PC-9 (cell line): ENCODE results near the gene THBS1. TPM values are rescaled to one million over a fixed set of nuclear protein-coding genes. Genes with fewer than 3 reads are reported as not detected.

Experiments
- BruUV-seq: library from RNA; stranded (reverse); fragments of 400-500 nt; replicated peaks from 2 replicates; lab custom pipeline; 2021; lab: Mats Ljungman, UMichigan
- CTCF ChIA-PET: fragments of 300-600 bp; sonication (Branson Sonifier 250); formaldehyde crosslinking; loops from one replicate; lab custom pipeline; 2022; ENCODE audit warnings: antibody characterized with exemption; lab: Charles Lee
- POLR2A ChIA-PET: fragments of 300-600 bp; sonication (Branson Sonifier 250); formaldehyde crosslinking; loops from one replicate; lab custom pipeline; 2022; ENCODE audit warnings: antibody characterized with exemption; ENCODE audit not compliant: unreplicated experiment; lab: Charles Lee
- DNase-seq, 2 experiments: peaks; one replicate each; pipeline versions ENCODE4 v3.0.0 to v3.0.0-alpha.2; 2015 to 2022; ENCODE audit warnings: mixed read lengths in 1 of 2
- H2AFZ ChIP-seq: fragments of 200-600 bp; sonication (generic); 2 replicates; pipeline ENCODE4 v1.8.1; 2017; ENCODE audit warnings: antibody characterized with exemption
- H3F3A ChIP-seq: fragments of 200-600 bp; sonication (generic); 2 replicates; pipeline ENCODE4 v1.8.1; 2017; ENCODE audit warnings: antibody characterized with exemption, mild to moderate bottlenecking, low read depth; ENCODE audit not compliant: insufficient read depth
- H3K27ac ChIP-seq: fragments of 200-600 bp; sonication (generic); 2 replicates; pipeline ENCODE4 v1.6.1; 2016; ENCODE audit warnings: mixed run types
- H3K27me3 ChIP-seq: fragments of 200-600 bp; sonication (generic); 2 replicates; pipeline ENCODE4 v1.6.1; 2016; ENCODE audit warnings: low read depth, mixed run types; ENCODE audit not compliant: insufficient read depth
- H3K36me3 ChIP-seq: fragments of 200-600 bp; sonication (generic); 2 replicates; pipeline ENCODE4 v1.6.1; 2016; ENCODE audit warnings: low read depth, mixed run types
- H3K4me1 ChIP-seq: fragments of 200-600 bp; sonication (generic); replicated peaks from 2 replicates; pipeline ENCODE4 v1.6.1; 2016; ENCODE audit warnings: mixed run types; ENCODE audit not compliant: insufficient read depth
- H3K4me2 ChIP-seq: fragments of 200-600 bp; sonication (generic); 2 replicates; pipeline ENCODE4 v1.6.1; 2017; ENCODE audit warnings: mixed run types
- H3K4me3 ChIP-seq: fragments of 200-600 bp; sonication (generic); 2 replicates; pipeline ENCODE4 v1.6.1; 2016; ENCODE audit warnings: mixed run types
- H3K79me2 ChIP-seq: fragments of 200-600 bp; sonication (generic); 2 replicates; pipeline ENCODE4 v1.6.1; 2017; ENCODE audit warnings: low read depth, mixed run types
- H3K9me2 ChIP-seq: fragments of 200-600 bp; sonication (generic); 2 replicates; pipeline ENCODE4 v1.8.1; 2017; ENCODE audit warnings: mild to moderate bottlenecking; ENCODE audit not compliant: insufficient read depth
- H3K9me3 ChIP-seq: fragments of 200-600 bp; sonication (generic); 2 replicates; pipeline ENCODE4 v1.8.1; 2016; ENCODE audit warnings: low read depth; ENCODE audit not compliant: insufficient read depth
- H4K20me1 ChIP-seq: fragments of 200-600 bp; sonication (generic); 2 replicates; pipeline ENCODE4 v1.8.1; 2017; ENCODE audit not compliant: insufficient read depth
- EZH2 ChIP-seq: fragments of 200-600 bp; sonication (generic); IDR thresholded peaks from 2 replicates; pipeline ENCODE4 v1.8.0; 2017; ENCODE audit warnings: antibody characterized with exemption, low read depth
- intact Hi-C: fragments of 100-400 bp; cut with micrococcal nuclease; formaldehyde crosslinking; loops from one replicate; pipeline ENCODE4 v1.10.0; 2022; ENCODE audit not compliant: unreplicated experiment
- total RNA-seq: library from RNA; stranded (reverse); gene quantifications from 2 replicates; pipeline ENCODE4 v1.2.3, GENCODE V29; 2021
- TF ChIP-seq, protein P1 (sequence below): fragments of 200-600 bp; sonication (generic); conservative IDR thresholded peaks from 2 replicates; pipeline ENCODE4 v1.6.1; 2017; ENCODE audit warnings: mixed run types, antibody characterized with exemption, mild to moderate bottlenecking, moderate library complexity

Gene THBS1
- total RNA-seq, 1 experiment from 2014 or later = 406 TPM

DNA sequence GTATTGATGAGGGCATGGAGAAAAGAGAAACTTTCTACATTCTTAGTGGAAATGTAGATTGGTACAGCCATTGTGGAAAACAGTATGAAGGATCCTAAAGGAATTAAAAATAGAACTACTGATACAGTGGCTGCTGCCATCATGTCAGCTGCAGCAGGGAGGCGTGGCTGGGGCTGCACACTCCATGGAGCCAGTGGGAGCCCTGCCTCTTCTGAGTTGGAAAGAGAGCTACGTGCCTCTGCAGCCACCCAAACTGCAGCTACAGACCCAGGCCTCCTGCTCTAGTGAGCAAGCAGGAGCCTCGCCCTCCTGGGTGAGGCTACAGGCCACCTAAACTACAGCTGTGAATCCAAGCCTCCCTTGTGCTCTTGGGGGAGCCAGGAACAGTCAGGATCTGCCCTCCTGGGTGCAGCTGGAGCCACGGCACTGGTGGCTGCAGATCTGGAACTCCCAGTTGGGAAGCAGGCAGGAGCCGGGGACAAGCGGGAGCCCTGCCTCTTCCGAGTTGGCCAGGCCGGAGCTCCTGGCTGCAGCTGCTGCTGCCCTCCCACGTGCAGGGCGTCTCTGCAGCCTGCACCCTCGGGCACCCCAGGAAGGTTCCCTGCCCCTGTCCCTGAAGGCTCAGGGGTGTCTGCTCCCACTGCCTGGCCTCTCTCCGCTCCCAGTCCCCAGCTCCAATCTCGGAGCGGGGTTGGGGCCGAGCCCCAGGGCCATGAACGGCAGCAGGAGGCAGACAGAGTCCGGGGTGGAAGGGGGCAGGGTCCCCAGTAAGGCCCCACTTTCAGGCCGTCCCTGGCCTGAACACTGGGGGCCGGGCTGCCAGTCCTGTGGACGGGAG, 64.5 kb downstream of the THBS1 start:
- no peak for DNase-seq
- intact Hi-C loops = no loop called here
- no peak overlapping the region for H2AFZ ChIP-seq
- no peak for TF ChIP-seq EZH2
- TF ChIP-seq, protein P1, sequence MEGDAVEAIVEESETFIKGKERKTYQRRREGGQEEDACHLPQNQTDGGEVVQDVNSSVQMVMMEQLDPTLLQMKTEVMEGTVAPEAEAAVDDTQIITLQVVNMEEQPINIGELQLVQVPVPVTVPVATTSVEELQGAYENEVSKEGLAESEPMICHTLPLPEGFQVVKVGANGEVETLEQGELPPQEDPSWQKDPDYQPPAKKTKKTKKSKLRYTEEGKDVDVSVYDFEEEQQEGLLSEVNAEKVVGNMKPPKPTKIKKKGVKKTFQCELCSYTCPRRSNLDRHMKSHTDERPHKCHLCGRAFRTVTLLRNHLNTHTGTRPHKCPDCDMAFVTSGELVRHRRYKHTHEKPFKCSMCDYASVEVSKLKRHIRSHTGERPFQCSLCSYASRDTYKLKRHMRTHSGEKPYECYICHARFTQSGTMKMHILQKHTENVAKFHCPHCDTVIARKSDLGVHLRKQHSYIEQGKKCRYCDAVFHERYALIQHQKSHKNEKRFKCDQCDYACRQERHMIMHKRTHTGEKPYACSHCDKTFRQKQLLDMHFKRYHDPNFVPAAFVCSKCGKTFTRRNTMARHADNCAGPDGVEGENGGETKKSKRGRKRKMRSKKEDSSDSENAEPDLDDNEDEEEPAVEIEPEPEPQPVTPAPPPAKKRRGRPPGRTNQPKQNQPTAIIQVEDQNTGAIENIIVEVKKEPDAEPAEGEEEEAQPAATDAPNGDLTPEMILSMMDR = no peak
- H4K20me1 ChIP-seq = no peaks in the 10 kb centered on the region
- peaks cover 20% of the 10 kb centered on the region for H3F3A ChIP-seq
- no peaks in the 10 kb centered on the region for H3K36me3 ChIP-seq
- no peak overlapping the region for H3K27ac ChIP-seq
- no peaks in the 10 kb centered on the region for H3K9me2 ChIP-seq
- H3K4me2 ChIP-seq = no peak overlapping the region
- no peaks in the 10 kb centered on the region for H3K9me3 ChIP-seq
- no TSS peak for BruUV-seq
- H3K4me1 ChIP-seq = peaks cover 25% of the 10 kb centered on the region
- ChIA-PET CTCF (no interaction called here), POLR2A (no interaction called here)
- no peaks in the 10 kb centered on the region for H3K27me3 ChIP-seq
- no peaks in the 10 kb centered on the region for H3K79me2 ChIP-seq
- no peak overlapping the region for H3K4me3 ChIP-seq

DNA sequence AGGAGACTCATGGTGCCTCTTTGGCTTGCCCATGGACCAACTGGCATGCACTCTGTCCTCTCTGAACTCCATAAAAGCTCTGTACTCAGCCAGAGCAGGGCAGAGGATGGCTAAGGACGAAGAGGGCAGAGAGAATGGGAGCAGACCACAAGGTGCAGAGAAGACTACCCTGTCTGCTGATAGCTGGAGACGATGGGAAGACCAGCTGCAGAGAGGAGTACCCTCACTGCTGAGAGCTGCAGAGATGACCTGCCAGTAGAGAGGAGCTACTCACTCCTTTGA, 65.0 kb downstream of the THBS1 start:
- Histone ChIP-seq H2AFZ (no peak overlapping the region), H3K27me3 (no peaks in the 10 kb centered on the region), H4K20me1 (no peaks in the 10 kb centered on the region), H3K79me2 (no peaks in the 10 kb centered on the region), H3K4me1 (peaks cover 19% of the 10 kb centered on the region), H3K36me3 (no peaks in the 10 kb centered on the region), H3K9me2 (no peaks in the 10 kb centered on the region), H3K4me3 (no peak overlapping the region), H3K27ac (no peak overlapping the region), H3K9me3 (no peaks in the 10 kb centered on the region), H3F3A (peaks cover 16% of the 10 kb centered on the region), H3K4me2 (no peak overlapping the region)
- intact Hi-C loops = no loop called here
- ChIA-PET POLR2A (no interaction called here), CTCF (no interaction called here)
- DNase-seq = no peak
- no peak for TF ChIP-seq EZH2
- TF ChIP-seq, protein P1 = no peak
- BruUV-seq = no TSS peak

DNA sequence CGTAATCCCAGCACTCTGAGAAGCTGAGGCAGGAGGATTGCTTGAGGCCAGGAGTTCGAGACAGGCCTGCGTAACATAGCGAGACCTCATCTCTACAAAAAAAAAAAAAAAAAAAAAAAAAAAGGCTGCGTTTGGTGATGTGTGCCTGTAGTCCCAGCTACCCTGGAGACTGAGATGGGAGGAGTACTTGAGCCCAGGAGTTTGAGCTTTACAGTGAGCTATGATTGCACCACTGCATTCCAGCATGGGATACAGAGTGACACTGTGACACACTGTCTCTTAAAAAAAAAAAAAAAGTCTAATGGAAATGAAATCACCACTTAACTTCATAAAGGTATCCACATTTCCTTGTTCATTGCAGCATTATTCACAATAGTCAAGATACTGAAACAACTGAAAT, 65.5 kb downstream of the THBS1 start:
- TF ChIP-seq, protein P1 = no peak
- no peak for TF ChIP-seq EZH2
- peaks cover 11% of the 10 kb centered on the region for H3F3A ChIP-seq
- no peak for DNase-seq
- POLR2A ChIA-PET = no interaction called here
- peaks cover 15% of the 10 kb centered on the region for H3K4me1 ChIP-seq
- no peaks in the 10 kb centered on the region for H4K20me1 ChIP-seq
- CTCF ChIA-PET = no interaction called here
- no peaks in the 10 kb centered on the region for H3K9me3 ChIP-seq
- H3K27me3 ChIP-seq = no peaks in the 10 kb centered on the region
- H3K4me2 ChIP-seq = no peak overlapping the region
- no peaks in the 10 kb centered on the region for H3K79me2 ChIP-seq
- intact Hi-C loops = no loop called here
- no peak overlapping the region for H3K4me3 ChIP-seq
- no peak overlapping the region for H2AFZ ChIP-seq
- no TSS peak for BruUV-seq
- no peaks in the 10 kb centered on the region for H3K9me2 ChIP-seq
- H3K27ac ChIP-seq = no peak overlapping the region
- no peaks in the 10 kb centered on the region for H3K36me3 ChIP-seq

Other genes with a start within 250 kb of the THBS1 start
- gene FSIP1, start 201.8 kb downstream of the THBS1 start, total RNA-seq = 0.63 and 1.2 TPM in 2 replicates